Lower leg skin (tissue), 4 donors: ENCODE data around the gene ZBTB12. TPM values are rescaled to one million over a fixed set of nuclear protein-coding genes. Genes with fewer than 3 reads are reported as not detected.
A peak's percentile ranks its signal among the peaks of the same experiment; 100 is the strongest.

Source experiments
- DNase-seq, 2 donors: peaks; one replicate each; pipeline ENCODE4 v3.0.0-alpha.2; 2019; ENCODE audit warnings: low spot score in 2 of 2
- H3K4me3 ChIP-seq: fragments of 200-600 bp; sonication (generic); 2 replicates; pipeline ENCODE4 v1.5.1; 2017; ENCODE audit warnings: mild to moderate bottlenecking, low read depth; ENCODE audit not compliant: poor library complexity, severe bottlenecking
- POLR2A ChIP-seq, 2 donors: fragments of 450-650 bp; IDR thresholded peaks; one replicate each; pipeline ENCODE4 v1.6.1; 2016 to 2017; ENCODE audit warnings: antibody characterized with exemption in 2 of 2, mild to moderate bottlenecking in 1 of 2, moderate library complexity in 1 of 2
- WGBS, 2 donors: methylation state at CpG; one replicate each; pipeline ENCODE4 v1.1.5; 2018; 5-methylcytosine and 5-hydroxymethylcytosine counted together
- intact Hi-C: fragments of 100-400 bp; cut with DNase I; formaldehyde crosslinking; loops from one replicate; pipeline ENCODE4 v1.15.0; 2023; ENCODE audit warnings: low total_unique reads
- total RNA-seq, 4 donors: library from RNA; depleted of rRNA; stranded (reverse); fragments of >200 nt; gene quantifications; one replicate each; pipeline ENCODE4 v1.1.0, GENCODE V29; 2016
- TF ChIP-seq, protein P1 (sequence below), 3 donors: fragments of 450-650 bp; IDR thresholded peaks; one replicate each; pipeline ENCODE4 v1.5.1; 2016; ENCODE audit warnings: antibody characterized with exemption in 3 of 3, mild to moderate bottlenecking in 3 of 3, moderate library complexity in 2 of 3

The ZBTB12 gene
- total RNA-seq, 4 donors from 2014 or later, result 0.25 to 1.6 (median 0.77) TPM

DNA sequence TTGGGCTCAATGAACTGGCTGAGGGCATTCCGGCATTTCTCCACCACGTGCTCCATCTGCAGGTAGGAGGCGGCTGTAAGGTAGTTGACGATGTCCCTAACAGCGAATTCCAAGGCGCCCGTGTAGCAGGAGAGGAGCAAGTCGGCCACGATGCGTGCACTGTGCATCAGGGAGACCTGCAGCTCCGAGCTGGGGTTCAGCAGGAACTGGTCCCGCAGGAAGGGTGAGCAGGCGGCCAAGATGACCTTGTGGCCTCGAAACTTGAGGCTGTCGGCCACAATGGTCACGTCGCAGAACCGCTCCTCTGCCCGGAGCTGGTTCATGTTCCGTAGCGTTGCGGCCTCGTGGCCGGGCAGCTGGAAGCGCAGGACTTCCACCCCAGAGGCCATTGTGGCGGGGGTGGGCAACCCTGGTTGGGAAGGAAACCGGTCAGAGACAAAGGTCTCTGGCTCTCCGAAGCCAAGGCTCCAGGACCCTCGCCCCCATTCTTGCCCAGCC, 920 bp downstream of the ZBTB12 start:
- peak overlapping the region; percentile 62 for H3K4me3 ChIP-seq
- intact Hi-C loops, result no loop called here
- no peak for DNase-seq
- TF ChIP-seq POLR2A (IDR thresholded peaks at IDR 0.05), result no peak
- TF ChIP-seq, protein P1, sequence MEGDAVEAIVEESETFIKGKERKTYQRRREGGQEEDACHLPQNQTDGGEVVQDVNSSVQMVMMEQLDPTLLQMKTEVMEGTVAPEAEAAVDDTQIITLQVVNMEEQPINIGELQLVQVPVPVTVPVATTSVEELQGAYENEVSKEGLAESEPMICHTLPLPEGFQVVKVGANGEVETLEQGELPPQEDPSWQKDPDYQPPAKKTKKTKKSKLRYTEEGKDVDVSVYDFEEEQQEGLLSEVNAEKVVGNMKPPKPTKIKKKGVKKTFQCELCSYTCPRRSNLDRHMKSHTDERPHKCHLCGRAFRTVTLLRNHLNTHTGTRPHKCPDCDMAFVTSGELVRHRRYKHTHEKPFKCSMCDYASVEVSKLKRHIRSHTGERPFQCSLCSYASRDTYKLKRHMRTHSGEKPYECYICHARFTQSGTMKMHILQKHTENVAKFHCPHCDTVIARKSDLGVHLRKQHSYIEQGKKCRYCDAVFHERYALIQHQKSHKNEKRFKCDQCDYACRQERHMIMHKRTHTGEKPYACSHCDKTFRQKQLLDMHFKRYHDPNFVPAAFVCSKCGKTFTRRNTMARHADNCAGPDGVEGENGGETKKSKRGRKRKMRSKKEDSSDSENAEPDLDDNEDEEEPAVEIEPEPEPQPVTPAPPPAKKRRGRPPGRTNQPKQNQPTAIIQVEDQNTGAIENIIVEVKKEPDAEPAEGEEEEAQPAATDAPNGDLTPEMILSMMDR (IDR thresholded peaks at IDR 0.05), result no peak
- 18 to 36% methylated on average over 24 to 29 of the region's 29 CpGs for WGBS, 2 donors

DNA sequence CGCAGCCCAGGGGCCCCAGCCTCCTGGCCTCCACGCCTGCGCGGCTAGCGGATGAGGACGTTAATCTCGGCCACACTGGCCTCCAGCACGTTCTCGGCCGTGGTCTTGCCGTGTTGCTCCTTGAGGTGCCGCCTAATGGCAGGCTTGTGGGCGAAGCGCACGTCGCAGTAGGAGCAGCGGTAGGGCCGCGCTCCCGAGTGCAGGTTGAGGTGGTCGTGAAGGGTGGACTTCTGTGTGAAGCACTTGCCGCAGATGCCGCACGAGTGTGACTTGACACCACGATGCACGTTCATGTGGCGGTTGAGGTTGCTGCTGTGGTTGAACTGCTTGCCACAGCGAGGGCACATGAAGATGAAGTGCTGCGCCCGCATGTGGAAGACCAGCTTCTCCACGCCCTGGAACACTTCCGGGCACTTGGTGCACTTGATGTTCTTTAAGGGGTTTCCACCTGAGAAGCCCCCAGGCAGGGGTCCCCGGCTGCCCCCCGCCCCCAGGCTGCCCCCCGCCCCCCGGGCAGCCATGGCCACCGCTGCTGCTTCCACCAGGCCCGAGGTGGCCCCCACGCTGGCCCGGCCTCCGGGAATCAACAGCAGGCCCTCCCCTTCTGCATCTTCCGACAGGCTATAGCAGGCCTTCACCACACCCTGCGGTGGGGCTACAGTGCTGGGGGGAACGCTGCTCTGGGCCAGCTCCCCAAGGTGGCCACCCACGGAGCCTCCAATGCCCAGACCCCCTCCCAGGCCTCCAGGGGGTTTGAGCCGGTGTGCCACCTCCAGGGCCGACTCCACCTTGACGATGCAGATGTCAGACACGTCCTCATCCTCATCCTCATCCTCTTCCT, 1.8 kb downstream of the ZBTB12 start:
- TF ChIP-seq, protein P1 (IDR thresholded peaks at IDR 0.05), result no peak
- TF ChIP-seq POLR2A (IDR thresholded peaks at IDR 0.05), result no peak
- no peak for DNase-seq
- intact Hi-C loops, result no loop called here
- 79 to 87% methylated on average over 35 to 44 of the region's 49 CpGs for WGBS, 2 donors
- H3K4me3 ChIP-seq, result no peak overlapping the region

DNA sequence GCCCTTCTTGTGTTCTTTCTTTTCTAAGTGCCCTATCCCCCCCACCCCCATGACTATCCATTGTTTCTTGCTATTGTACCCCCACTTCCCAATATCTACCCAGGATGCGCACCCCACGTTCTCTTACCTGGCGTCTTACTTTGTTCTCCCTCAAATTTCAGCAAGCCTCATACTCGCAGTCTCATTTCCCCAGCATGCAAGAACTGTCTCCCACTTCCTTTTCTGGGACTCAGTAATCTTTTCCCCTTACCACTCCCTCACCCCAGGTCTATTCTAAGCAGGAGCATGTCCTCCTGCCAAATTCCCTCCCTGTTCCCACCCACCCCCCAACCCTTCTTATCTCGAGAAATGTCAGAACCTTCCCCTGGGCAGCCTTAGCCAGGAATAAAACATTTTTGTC, 2.7 kb downstream of the ZBTB12 start:
- WGBS, 2 donors, result 69 to 71% methylated on average over 5 of the region's 5 CpGs
- no peak for DNase-seq
- no peak for TF ChIP-seq POLR2A (IDR thresholded peaks at IDR 0.05)
- TF ChIP-seq, protein P1 (IDR thresholded peaks at IDR 0.05), result no peak
- no peak overlapping the region for H3K4me3 ChIP-seq
- intact Hi-C loops, result no loop called here

DNA sequence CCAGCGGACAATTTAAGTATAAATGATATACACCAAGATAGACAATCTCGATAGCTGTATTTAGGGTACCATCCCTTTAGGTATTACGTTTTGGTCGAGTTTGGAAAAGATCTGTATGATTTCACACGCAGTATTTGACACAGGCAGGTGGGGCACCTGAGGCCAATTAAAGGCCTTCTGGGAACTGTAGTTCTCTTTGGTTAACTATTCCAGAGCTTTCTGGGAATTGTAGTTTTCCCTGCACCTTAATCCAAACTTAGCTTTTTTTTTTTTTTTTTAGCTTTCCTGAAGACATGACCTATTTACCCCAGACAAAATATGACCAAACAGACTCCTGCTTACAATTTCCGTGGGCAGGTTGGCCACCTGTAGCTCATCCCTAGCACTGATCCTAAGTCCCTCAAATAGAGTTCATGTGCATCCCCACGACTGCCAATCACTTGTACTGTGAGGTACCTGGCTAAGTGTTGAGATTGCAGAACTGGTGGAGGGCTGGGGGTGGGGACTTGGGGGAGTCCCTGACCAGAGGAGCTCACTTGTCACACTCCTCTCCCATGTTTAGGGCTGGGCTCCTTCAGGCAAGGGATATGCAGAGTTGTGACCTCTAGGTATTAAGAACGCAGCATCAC, 3.4 kb downstream of the ZBTB12 start:
- DNase-seq, result no peak
- TF ChIP-seq, protein P1 (IDR thresholded peaks at IDR 0.05), result no peak
- TF ChIP-seq POLR2A (IDR thresholded peaks at IDR 0.05), result no peak
- peak overlapping the region; percentile 88 for H3K4me3 ChIP-seq
- intact Hi-C loops, result no loop called here
- WGBS, 2 donors, result 14 to 19% methylated on average over 8 of the region's 8 CpGs

DNA sequence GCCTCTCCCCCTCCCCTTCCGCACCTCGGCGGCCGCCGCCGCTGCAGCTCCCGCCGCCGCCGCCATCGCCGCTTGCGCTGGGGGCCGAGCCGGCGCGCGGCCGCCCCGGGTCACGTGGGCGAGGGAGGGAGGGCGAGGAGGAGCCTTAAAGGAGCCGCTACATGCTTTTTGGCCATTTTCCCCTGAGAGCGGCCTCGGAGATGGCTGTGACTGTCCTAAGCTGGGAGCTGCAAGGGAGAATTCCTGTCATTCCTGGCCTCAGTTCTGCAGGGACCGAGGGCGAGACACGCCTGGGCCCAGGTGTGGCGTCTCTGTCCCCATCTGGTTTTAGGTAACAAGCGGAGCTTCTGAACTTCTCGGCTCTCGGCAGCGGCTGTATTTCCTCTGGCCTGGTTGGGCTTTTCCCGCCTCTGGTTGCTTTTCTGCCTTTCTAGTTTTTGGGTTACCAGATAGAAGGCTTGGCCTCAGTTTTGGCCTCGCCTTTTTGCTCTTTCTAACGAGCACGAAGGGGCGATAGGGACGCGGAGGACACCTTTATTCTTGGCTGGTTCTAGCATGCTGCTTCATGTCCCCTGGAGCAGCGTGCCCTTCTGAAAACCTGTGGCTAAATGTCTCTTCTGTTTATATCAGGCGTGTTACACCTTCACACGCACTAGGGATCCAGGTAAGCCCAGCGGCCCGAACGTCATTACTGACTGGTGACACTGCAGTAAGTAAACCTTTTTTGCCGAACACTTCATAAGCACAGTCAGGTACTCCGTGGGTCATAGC, 4.1 kb downstream of the ZBTB12 start, which contains the start of gene EHMT2:
EHMT2 (minus strand) TSS at position 87 of the 771 bp plus-strand sequence; CDS start at position 66, 21 bp downstream.
- peak; percentile 76 to 96 for DNase-seq
- WGBS, 2 donors, result 0 to 1% methylated on average over 43 to 49 of the region's 49 CpGs
- TF ChIP-seq, protein P1 (IDR thresholded peaks at IDR 0.05), result no peak
- TF ChIP-seq POLR2A (IDR thresholded peaks at IDR 0.05), result no peak
- intact Hi-C loops, result no loop called here
- peak within 1 kb of the TSS; percentile 88 for H3K4me3 ChIP-seq
